ENCODE results near the gene CYS1. TPM values are rescaled to one million over a fixed set of nuclear protein-coding genes. Genes with fewer than 3 reads are reported as not detected.

The CYS1 gene
- total and polyA plus RNA-seq, 2 donors (not counting 3 experiments of a cell fraction or from before 2014, with no cell fraction given) = not detected

DNA sequence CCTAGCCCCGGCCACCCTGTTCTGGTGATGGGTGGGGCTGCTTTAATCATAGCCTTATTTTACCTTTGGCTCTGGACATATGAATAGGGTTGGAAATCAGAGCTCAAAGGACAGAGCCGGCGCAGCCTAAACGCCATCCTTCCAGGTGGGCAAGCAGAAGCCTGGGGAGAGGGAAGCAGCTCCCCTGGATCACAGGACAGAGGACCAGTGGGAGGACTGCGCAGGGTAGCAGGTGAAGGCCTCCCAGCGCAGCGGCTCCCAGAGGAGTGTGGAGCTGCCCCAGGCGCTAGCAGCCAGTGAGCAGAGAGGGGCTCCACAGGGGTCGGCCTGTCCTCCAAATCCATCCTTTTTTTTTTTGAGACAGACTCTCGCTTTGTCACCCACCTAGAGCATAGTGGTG is 16.4 kb upstream of the CYS1 start:
- Histone ChIP-seq H3K4me3 (replicated peaks in 1 of 3; ENCODE audit: insufficient read depth in 1 of 3, low read depth in 1 of 3, low read length in 3 of 3) (no peak overlapping the region), H4K20me1 (replicated peaks; ENCODE audit: control insufficient read depth, extremely low read depth, insufficient read depth, low read length) (no peaks in the 10 kb centered on the region), H3K27ac (ENCODE audit: insufficient read depth, low read depth, low read length) (no peak overlapping the region), H3K4me1 (ENCODE audit: control insufficient read depth, extremely low read depth, insufficient read depth, low read length) (no peaks in the 10 kb centered on the region), H3K9me1 (replicated peaks; ENCODE audit: control insufficient read depth, extremely low read depth, insufficient read depth, low read length) (no peaks in the 10 kb centered on the region), H3K9ac (replicated peaks; ENCODE audit: extremely low read depth, insufficient read depth, low read length) (no peak overlapping the region), H3K79me2 (ENCODE audit: control insufficient read depth, insufficient read depth, low read length) (no peaks in the 10 kb centered on the region), H3K4me2 (ENCODE audit: insufficient read depth, low read length) (no peak overlapping the region), H3K27me3 (ENCODE audit: control insufficient read depth in 2 of 2, insufficient read depth in 2 of 2, low read length in 2 of 2) (peaks cover 3 to 9% of the 10 kb centered on the region in 2 experiments), H2AFZ (ENCODE audit: low read depth, low read length) (no peak overlapping the region), H3K9me3 (replicated peaks; ENCODE audit: control insufficient read depth, insufficient read depth, low read length) (no peaks in the 10 kb centered on the region), H3K36me3 (ENCODE audit: control insufficient read depth in 2 of 2, extremely low read depth in 1 of 2, insufficient read depth in 2 of 2, low read length in 2 of 2) (no peaks in the 10 kb centered on the region)
- DNase-seq (ENCODE audit: low read depth, low spot score) = no peak
- dilution Hi-C loops (cut with MboI; ENCODE audit: extremely low pct_ligation_motif_present, low sequenced_read_pairs) (no loop called here), intact Hi-C loops (cut with micrococcal nuclease) (loop anchor here (1.0 to 5.0 kb wide), 3 partner anchors 15 to 284 kb away; no protein-coding TSS in a partner anchor)
- TF ChIP-seq POLR2AphosphoS5 (IDR thresholded peaks at IDR 0.05; ENCODE audit: insufficient read depth, low read depth, low read length) = no peak
- TF ChIP-seq, protein P1, sequence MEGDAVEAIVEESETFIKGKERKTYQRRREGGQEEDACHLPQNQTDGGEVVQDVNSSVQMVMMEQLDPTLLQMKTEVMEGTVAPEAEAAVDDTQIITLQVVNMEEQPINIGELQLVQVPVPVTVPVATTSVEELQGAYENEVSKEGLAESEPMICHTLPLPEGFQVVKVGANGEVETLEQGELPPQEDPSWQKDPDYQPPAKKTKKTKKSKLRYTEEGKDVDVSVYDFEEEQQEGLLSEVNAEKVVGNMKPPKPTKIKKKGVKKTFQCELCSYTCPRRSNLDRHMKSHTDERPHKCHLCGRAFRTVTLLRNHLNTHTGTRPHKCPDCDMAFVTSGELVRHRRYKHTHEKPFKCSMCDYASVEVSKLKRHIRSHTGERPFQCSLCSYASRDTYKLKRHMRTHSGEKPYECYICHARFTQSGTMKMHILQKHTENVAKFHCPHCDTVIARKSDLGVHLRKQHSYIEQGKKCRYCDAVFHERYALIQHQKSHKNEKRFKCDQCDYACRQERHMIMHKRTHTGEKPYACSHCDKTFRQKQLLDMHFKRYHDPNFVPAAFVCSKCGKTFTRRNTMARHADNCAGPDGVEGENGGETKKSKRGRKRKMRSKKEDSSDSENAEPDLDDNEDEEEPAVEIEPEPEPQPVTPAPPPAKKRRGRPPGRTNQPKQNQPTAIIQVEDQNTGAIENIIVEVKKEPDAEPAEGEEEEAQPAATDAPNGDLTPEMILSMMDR (IDR thresholded peaks at IDR 0.05; ENCODE audit: extremely low read depth in 1 of 2, insufficient read depth in 1 of 2, low read depth in 1 of 2, low read length in 2 of 2) = no peak
- TF ChIP-seq EZH2 (IDR thresholded peaks at IDR 0.05; ENCODE audit: borderline replicate concordance, low read depth, low read length, severe bottlenecking) = no peak
- TF ChIP-seq FOS (IDR thresholded peaks at IDR 0.05; ENCODE audit: borderline replicate concordance, insufficient read depth, low read length) = no peak
- no peak for TF ChIP-seq MYC (IDR thresholded peaks at IDR 0.05; ENCODE audit: low read depth, low read length)
- TF ChIP-seq JUN (IDR thresholded peaks at IDR 0.05; ENCODE audit: borderline replicate concordance, insufficient read depth, insufficient read length, low read depth) = no peak
- TF ChIP-seq GATA2 (IDR thresholded peaks at IDR 0.05; ENCODE audit: insufficient read depth, insufficient read length, low read depth, low read length) = no peak
- TF ChIP-seq POLR2A (IDR thresholded peaks at IDR 0.05; ENCODE audit: low read depth, low read length) = no peak
- TF ChIP-seq, protein P2, sequence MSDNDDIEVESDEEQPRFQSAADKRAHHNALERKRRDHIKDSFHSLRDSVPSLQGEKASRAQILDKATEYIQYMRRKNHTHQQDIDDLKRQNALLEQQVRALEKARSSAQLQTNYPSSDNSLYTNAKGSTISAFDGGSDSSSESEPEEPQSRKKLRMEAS (IDR thresholded peaks at IDR 0.05; ENCODE audit: insufficient read depth, insufficient read length) = no peak
- no peak for FAIRE-seq
- BruUV-seq (replicated peaks) = no TSS peak
- ChIA-PET CTCF (interaction anchor here (0.7 to 20.2 kb wide), 43 partner anchors 9 to 404 kb away, joined by 3 to 485 read pairs (median 5); partner anchors contain the start of genes CYS1 and TAF1B), POLR2A (no interaction called here)

Data from endothelial cell of umbilical vein (primary cell).